Suprapubic skin (tissue), 4 donors: ENCODE data around the gene DVL1.
"Not testable (repeated sequence)": the region's sequence is repeated elsewhere in the genome, so short reads cannot be mapped to it uniquely, and the experiment has no call there.

ENCODE experiments used
- CTCF ChIP-seq, 2 donors: fragments of 200-600 bp in 1 of 2; fragments of 450-650 bp in 1 of 2; sonication (generic) in 1 of 2; IDR thresholded peaks; one replicate each; pipeline ENCODE4 v1.5.1; 2016 to 2019; ENCODE audit warnings: antibody characterized with exemption in 2 of 2, mild to moderate bottlenecking in 1 of 2, moderate library complexity in 1 of 2
- EP300 ChIP-seq: sonication (generic); formaldehyde crosslinking; IDR thresholded peaks from one replicate; pipeline ENCODE4 v1.6.1; 2017; ENCODE audit warnings: antibody characterized with exemption
- POLR2A ChIP-seq, 2 donors: fragments of 450-650 bp; IDR thresholded peaks; one replicate each; pipeline ENCODE4 v1.6.1; 2017; ENCODE audit warnings: antibody characterized with exemption in 2 of 2, mild to moderate bottlenecking in 2 of 2, moderate library complexity in 2 of 2
- POLR2AphosphoS5 ChIP-seq, 3 donors: sonication (generic); formaldehyde crosslinking; IDR thresholded peaks; one replicate each; pipeline ENCODE4 v1.6.1; 2017; ENCODE audit warnings: antibody characterized with exemption in 3 of 3

GRCh38 chr1:1370094-1370493 is 20.9 kb upstream of the DVL1 start:
- not testable (repeated sequence) for TF ChIP-seq POLR2AphosphoS5 (IDR thresholded peaks at IDR 0.05); POLR2A (IDR thresholded peaks at IDR 0.05); CTCF (IDR thresholded peaks at IDR 0.05); EP300
